ENCODE measurements around the gene EPHB2.

The EPHB2 gene

DNA sequence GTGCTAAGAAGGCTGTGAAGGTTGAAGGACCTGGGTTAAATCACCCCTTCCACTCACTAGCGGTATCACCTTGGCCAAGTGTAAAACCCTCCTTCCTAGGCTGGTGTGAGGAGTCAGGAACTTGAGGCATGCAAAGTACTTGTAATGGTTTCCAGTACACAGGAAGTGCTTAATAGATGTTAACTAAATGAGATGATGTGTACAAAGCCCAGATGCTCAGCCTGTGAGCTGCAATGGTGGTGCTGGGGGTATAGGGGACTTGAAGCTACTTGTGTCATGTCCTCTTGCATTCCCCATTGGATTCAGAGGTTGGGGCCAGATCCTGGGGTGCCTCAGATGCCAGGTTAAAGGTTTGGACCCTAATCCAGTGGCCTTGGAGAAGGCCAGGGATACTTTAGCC is 75.5 kb downstream of the EPHB2 start:
- Mint-ChIP-seq H3K4me1 (no peaks in the 10 kb centered on the region), H3K27ac (no peak overlapping the region), H3K36me3 (ENCODE audit: low read depth) (no peaks in the 10 kb centered on the region), H3K9me3 (no peaks in the 10 kb centered on the region), H3K4me3 (no peak overlapping the region), H3K27me3 (peaks cover 2% of the 10 kb centered on the region)
- ATAC-seq (no peak), DNase-seq (no peak)

GRCh38 chr1:22786719-22787489 is 76.3 kb downstream of the EPHB2 start:
- Mint-ChIP-seq H3K4me1 (no peaks in the 10 kb centered on the region), H3K27me3 (peaks cover 2% of the 10 kb centered on the region), H3K4me3 (no peak overlapping the region), H3K27ac (no peak overlapping the region), H3K36me3 (ENCODE audit: low read depth) (no peaks in the 10 kb centered on the region), H3K9me3 (no peaks in the 10 kb centered on the region)
- DNase-seq = no peak
- no peak for ATAC-seq

- Mint-ChIP-seq H3K27ac (no peak overlapping the region), H3K27me3 (peaks cover 4% of the 10 kb centered on the region), H3K4me1 (no peaks in the 10 kb centered on the region), H3K4me3 (no peak overlapping the region), H3K36me3 (ENCODE audit: low read depth) (no peaks in the 10 kb centered on the region), H3K9me3 (no peaks in the 10 kb centered on the region)
- ATAC-seq (no peak), DNase-seq (no peak)
These were observed 77.0 kb downstream of the EPHB2 start for GRCh38 chr1:22787636-22788035.

DNA sequence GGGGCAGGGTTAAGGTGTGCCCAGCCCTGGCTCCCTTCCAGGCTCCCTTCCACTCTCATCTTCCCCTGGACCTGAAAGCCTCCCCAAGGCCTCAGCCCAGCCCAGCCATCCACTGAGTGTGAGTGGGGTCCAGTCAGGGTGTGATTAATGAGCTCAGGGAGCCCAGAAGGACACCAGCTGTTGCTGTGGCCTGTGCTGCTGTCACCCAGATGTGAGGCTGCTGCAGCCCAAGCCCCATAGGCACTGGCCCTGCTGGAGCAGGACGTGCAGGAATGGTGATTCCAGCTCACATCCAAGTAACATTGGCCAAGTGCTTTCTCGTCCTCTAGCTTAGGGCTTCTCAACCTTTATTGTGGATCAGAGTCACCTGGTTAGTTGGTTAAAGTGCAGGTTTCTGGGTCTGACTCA is 77.6 kb downstream of the EPHB2 start:
- DNase-seq (no peak), ATAC-seq (no peak)
- Mint-ChIP-seq H3K4me3 (no peak overlapping the region), H3K27me3 (peaks cover 4% of the 10 kb centered on the region), H3K4me1 (no peaks in the 10 kb centered on the region), H3K9me3 (no peaks in the 10 kb centered on the region), H3K36me3 (ENCODE audit: low read depth) (no peaks in the 10 kb centered on the region), H3K27ac (no peak overlapping the region)

GRCh38 chr1:22789356-22789994 is 78.8 kb downstream of the EPHB2 start:
- Mint-ChIP-seq H3K4me1 (no peaks in the 10 kb centered on the region), H3K27ac (no peak overlapping the region)
- no peak for DNase-seq

DNA sequence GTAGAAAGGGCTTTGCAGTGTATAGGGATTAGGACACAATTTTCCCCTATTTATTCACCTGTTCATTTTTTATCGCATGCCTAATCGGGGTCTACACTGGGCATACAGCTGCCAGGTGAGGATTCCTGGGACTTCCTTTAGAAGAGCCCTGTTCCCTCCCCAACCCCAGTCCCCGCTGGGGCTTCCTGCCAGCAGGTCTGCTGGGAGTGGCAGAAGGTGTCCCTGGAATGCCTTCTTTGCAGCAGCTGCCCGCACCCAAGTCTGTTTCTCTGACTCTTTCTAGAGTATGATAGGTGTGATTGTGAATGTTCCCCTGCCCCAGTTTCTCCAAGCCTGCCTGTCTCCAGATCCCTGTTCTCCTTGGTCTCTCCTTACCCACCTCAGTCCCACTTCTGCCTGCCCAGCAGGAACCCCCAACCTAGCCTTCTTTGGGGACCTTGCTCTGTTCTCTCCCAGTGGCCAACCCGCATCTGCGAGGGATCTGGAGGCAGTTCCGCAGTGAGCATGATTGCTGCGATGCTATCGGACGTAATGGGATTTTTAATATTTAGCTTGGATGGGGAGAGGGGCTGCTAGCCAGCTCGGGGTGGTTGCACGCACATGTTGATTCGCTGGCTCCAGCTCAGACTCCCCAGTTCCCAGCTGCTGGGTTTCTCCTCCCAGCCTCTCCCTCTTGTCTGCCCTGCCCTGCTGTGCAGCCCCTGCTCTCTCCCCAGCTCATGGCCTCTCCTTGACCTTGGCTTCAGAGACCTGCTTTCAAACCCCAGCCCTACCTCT is 79.8 kb downstream of the EPHB2 start:
- ATAC-seq = no peak
- no peaks in the 10 kb centered on the region for H3K36me3 Mint-ChIP-seq (ENCODE audit: low read depth)
- DNase-seq = no peak
- H3K4me3 Mint-ChIP-seq = no peak overlapping the region
- no peak overlapping the region for H3K27ac Mint-ChIP-seq
- peaks cover 4% of the 10 kb centered on the region for H3K27me3 Mint-ChIP-seq
- H3K9me3 Mint-ChIP-seq = no peaks in the 10 kb centered on the region
- H3K4me1 Mint-ChIP-seq = no peaks in the 10 kb centered on the region

More at GRCh38 chr1:22789356-22789994, 78.8 kb downstream of the EPHB2 start:
- Mint-ChIP-seq H3K4me3 (no peak overlapping the region), H3K9me3 (no peaks in the 10 kb centered on the region), H3K36me3 (ENCODE audit: low read depth) (no peaks in the 10 kb centered on the region), H3K27me3 (peaks cover 4% of the 10 kb centered on the region)
- no peak for ATAC-seq

- Mint-ChIP-seq H3K36me3 (ENCODE audit: low read depth) (no peaks in the 10 kb centered on the region), H3K27ac (no peak overlapping the region), H3K27me3 (peaks cover 4% of the 10 kb centered on the region), H3K4me1 (no peaks in the 10 kb centered on the region), H3K4me3 (no peak overlapping the region), H3K9me3 (no peaks in the 10 kb centered on the region)
- DNase-seq (no peak), ATAC-seq (no peak)
These were observed 81.2 kb downstream of the EPHB2 start for GRCh38 chr1:22791831-22792347.

GRCh38 chr1:22792396-22793160 is 81.9 kb downstream of the EPHB2 start:
- Mint-ChIP-seq H3K27me3 (peaks cover 4% of the 10 kb centered on the region), H3K9me3 (no peaks in the 10 kb centered on the region), H3K27ac (no peak overlapping the region), H3K4me3 (no peak overlapping the region), H3K36me3 (ENCODE audit: low read depth) (no peaks in the 10 kb centered on the region), H3K4me1 (no peaks in the 10 kb centered on the region)
- DNase-seq (no peak), ATAC-seq (no peak)

GRCh38 chr1:22793647-22794046 is 83.0 kb downstream of the EPHB2 start:
- Mint-ChIP-seq H3K9me3 (no peaks in the 10 kb centered on the region), H3K36me3 (ENCODE audit: low read depth) (no peaks in the 10 kb centered on the region), H3K4me1 (no peaks in the 10 kb centered on the region), H3K4me3 (no peak overlapping the region), H3K27ac (no peak overlapping the region), H3K27me3 (peaks cover 4% of the 10 kb centered on the region)
- ATAC-seq (no peak), DNase-seq (no peak)

DNA sequence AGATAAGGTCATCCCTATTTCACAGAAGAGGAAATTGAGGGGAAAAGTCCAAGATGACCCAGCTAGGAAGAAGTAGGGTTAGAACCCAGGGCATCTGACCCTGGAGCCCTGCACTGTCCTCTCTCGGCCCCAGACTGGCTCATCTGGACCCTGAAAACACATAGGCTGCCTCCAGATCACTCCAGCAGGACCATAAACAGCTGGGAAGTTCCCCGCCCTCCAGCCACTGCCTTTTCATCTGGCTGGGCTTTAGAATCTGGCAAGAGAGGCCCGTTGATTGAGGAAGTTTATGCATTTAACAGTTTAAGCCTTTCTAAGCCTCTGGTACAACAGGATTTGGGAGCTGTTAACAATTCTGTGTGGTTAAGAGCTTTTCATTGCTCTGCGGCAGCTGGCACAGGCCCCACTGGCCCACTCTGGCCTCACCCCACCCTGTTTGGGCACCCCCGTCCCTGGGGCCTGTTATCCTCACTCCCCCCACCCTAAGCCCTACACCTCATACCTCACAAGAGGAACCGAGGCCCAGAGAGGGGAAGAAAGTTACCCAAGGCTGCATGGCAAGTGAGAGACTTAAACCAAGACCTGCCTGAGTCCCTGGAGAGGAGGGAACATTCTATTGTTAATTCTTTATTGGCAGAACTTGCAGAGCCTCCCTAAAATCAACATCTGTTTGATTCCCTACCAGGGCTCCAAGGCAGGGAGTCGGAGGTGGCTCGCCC is 84.2 kb downstream of the EPHB2 start:
- ATAC-seq (no peak), DNase-seq (no peak)
- Mint-ChIP-seq H3K9me3 (no peaks in the 10 kb centered on the region), H3K4me3 (no peak overlapping the region), H3K27ac (no peak overlapping the region), H3K27me3 (peaks cover 4% of the 10 kb centered on the region), H3K36me3 (ENCODE audit: low read depth) (no peaks in the 10 kb centered on the region), H3K4me1 (no peaks in the 10 kb centered on the region)

DNA sequence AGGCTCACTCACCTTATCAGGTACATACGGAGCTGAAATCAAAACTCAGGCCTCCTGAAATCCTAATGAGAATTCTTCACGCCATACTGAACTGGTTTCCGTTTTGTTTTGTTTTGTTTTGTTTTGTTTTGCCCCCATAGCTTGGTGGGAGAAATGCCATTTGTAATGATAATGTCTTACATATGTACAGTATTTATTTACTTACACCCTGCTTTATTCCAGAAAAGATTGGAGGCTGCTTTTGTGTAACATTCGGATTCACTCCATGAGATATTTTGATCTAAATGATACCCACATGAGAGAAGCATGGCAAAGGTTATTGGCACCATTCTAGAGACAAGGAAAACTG is 84.7 kb downstream of the EPHB2 start:
- ATAC-seq (no peak), DNase-seq (no peak)
- Mint-ChIP-seq H3K27me3 (peaks cover 4% of the 10 kb centered on the region), H3K36me3 (ENCODE audit: low read depth) (no peaks in the 10 kb centered on the region), H3K27ac (no peak overlapping the region), H3K9me3 (no peaks in the 10 kb centered on the region), H3K4me3 (no peak overlapping the region), H3K4me1 (no peaks in the 10 kb centered on the region)

GRCh38 chr1:22796642-22797041 is 86.0 kb downstream of the EPHB2 start:
- Mint-ChIP-seq H3K4me3 (no peak overlapping the region), H3K4me1 (no peaks in the 10 kb centered on the region), H3K9me3 (no peaks in the 10 kb centered on the region), H3K27me3 (peaks cover 2% of the 10 kb centered on the region), H3K36me3 (ENCODE audit: low read depth) (no peaks in the 10 kb centered on the region), H3K27ac (no peak overlapping the region)
- no peak for DNase-seq
- no peak for ATAC-seq

DNA sequence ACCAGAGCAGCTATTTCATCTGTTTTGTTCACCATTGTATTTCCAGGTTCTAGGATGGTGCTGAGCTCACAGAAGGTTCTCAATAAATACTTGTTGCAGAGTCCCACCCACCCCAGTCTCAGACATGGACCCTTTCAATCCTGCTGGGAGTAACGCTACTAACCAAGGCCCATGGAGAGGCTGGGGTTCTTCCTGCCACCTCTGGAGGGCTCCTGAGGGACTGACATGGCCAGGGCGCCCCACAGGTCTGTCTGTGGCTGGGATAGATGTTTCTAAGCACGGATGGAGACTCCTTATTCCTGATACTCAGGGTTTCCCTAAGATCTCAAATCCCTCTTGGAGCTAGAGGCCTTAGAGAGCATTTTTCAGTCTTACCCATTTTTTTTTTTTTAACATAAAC is 87.4 kb downstream of the EPHB2 start:
- no peak overlapping the region for H3K4me3 Mint-ChIP-seq
- ATAC-seq (no peak), DNase-seq (no peak)
- H3K4me1 Mint-ChIP-seq = no peaks in the 10 kb centered on the region
- H3K9me3 Mint-ChIP-seq = no peaks in the 10 kb centered on the region
- no peaks in the 10 kb centered on the region for H3K27me3 Mint-ChIP-seq
- no peak overlapping the region for H3K27ac Mint-ChIP-seq
- H3K36me3 Mint-ChIP-seq (ENCODE audit: low read depth) = no peaks in the 10 kb centered on the region

DNA sequence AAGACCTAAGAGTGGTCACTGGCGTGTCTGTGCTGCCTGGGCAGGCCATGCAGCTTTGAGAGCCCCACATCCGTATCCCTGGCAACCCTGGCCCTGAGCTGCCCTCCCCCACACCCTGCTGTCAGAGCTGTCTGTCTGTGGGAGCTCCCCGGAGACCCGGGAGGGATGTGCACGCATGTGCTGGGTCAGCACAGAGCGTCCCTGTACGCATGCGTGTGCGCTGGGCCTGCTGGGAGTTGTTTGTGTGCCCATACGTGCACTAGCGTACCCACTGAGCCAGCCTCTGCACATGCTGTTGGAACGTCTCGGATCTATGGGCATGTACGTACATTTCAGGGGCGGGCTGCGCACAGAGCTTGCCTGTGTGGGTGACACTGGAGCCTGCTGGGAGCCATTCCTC is 89.3 kb downstream of the EPHB2 start:
- Mint-ChIP-seq H3K27ac (no peak overlapping the region), H3K9me3 (no peaks in the 10 kb centered on the region), H3K27me3 (no peaks in the 10 kb centered on the region), H3K36me3 (ENCODE audit: low read depth) (no peaks in the 10 kb centered on the region), H3K4me3 (no peak overlapping the region), H3K4me1 (no peaks in the 10 kb centered on the region)
- DNase-seq = no peak
- ATAC-seq = no peak

Data from activated naive CD8-positive, alpha-beta T cell treated with anti-CD3 and anti-CD28 coated beads, Interleukin-2, amount 50 U/mL, for 24 hours (primary cell).